Suppressor macrophage treated with lipopolysaccharide for 1 hour (primary cell): ENCODE measurements around the gene FBN2.
A peak's percentile ranks its signal among the peaks of the same experiment; 100 is the strongest.
"Not testable (repeated sequence)": the region's sequence is repeated elsewhere in the genome, so short reads cannot be mapped to it uniquely, and the experiment has no call there.

Source experiments
- DNase-seq, 3 donors: peaks; one replicate each; pipeline ENCODE4 v3.0.0-alpha.2; 2020 to 2022

The FBN2 gene

DNA sequence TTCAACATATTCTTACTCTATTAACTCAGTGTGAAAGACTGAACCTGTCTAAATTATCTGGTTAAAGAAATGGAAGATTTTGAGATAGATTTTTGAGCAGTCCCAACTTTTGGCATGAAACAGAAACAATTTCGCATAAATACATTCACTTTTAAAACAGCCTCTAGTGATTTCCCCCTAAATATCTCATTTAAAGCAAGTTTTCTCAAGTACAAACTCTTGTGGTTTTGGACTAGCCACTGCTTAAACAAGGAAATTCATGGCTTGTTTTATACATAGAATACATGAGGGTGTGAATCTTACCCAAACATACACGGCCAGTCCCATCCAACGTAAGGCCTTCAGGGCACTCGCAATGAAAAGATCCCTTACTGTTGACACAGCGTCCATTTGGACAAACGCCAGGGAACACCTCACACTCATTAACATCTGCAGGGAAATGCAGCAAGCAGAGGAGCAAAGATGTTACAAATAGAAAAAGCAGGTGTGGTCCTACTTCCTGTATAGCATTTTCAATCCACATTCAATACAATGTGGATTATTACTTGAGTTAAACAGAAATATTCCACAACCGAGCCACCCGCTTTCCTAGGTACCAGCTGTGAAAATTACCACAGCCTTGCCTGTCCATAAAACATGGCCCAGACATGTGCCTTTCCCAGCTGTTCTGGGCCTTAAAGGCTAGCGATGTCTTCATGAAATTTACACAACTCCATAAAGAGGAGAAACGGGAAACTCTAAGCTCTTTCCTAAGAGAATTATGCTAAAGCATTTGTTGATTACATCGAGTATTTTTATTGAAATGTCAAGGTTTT, 188.8 kb downstream of the FBN2 start:
- no peak for DNase-seq

DNA sequence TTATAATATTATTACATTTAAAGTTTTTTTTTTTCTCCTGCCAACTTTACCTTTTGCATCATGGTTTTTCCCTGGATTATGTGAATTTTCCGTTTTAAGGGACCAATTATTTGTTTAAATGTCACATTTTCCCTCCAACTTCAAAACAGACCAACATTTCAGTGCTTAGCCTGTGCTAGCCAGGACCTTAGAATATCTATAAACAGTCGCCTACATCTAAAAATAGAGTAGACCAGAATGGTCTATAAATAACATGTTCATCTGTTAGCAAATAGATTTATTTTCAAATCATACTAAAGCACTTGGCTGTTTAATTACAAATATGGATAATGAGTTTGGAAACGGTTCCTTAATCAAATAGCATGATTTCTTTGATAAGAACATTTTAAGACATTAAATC, 192.0 kb downstream of the FBN2 start:
- DNase-seq = no peak

- DNase-seq = no peak
Observed at GRCh38 chr5:128345247-128345646, 192.8 kb downstream of the FBN2 start.

DNA sequence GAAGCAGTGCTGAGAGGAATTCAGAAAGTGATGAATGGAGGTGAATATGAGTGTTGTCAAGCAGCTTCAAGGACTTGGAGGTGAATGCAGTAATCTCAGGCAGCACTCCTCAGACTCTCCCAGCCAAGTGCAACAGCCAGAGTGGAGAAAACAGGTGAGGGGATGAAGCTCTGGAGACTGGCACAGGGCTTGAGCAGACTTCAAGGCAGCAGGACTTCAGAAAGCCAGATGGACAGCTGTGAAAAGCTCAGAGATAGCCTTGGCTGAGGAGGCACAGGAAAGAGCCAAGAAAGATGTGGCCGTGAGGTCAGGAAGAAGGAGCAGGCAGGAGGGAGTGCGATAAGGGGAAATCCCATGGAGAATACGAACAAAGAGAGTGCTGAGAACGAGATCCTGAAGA, 194.9 kb downstream of the FBN2 start:
- no peak for DNase-seq

DNA sequence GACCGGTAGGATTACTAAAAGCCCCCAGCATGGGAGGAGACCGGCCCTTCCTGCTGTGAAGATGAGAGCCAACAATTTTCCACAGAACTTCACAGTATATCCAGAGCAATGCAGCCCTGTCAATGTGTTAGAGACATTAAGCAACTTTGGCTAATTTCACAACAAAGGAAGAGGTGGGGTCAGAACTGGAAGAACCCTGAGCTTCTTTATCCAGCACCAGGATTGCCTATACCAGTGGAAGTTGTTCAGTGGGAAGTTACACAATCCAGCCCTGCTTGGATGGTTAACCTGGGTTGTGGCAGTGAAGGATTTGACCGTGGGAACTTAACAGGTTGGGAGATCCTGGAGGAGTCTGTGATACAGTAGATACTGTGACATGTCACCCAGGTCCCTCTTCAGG, 197.0 kb downstream of the FBN2 start:
- peak; percentile 58 to 82 (median 61) for DNase-seq

- DNase-seq = no peak
Observed at GRCh38 chr5:128340648-128341047, 197.4 kb downstream of the FBN2 start.

- DNase-seq = no peak
Observed at GRCh38 chr5:128339585-128339984, 198.5 kb downstream of the FBN2 start.

- DNase-seq = no peak
Observed at GRCh38 chr5:128338649-128339048, 199.4 kb downstream of the FBN2 start.

- no peak for DNase-seq
Observed at GRCh38 chr5:128335339-128335738, 202.7 kb downstream of the FBN2 start.

DNA sequence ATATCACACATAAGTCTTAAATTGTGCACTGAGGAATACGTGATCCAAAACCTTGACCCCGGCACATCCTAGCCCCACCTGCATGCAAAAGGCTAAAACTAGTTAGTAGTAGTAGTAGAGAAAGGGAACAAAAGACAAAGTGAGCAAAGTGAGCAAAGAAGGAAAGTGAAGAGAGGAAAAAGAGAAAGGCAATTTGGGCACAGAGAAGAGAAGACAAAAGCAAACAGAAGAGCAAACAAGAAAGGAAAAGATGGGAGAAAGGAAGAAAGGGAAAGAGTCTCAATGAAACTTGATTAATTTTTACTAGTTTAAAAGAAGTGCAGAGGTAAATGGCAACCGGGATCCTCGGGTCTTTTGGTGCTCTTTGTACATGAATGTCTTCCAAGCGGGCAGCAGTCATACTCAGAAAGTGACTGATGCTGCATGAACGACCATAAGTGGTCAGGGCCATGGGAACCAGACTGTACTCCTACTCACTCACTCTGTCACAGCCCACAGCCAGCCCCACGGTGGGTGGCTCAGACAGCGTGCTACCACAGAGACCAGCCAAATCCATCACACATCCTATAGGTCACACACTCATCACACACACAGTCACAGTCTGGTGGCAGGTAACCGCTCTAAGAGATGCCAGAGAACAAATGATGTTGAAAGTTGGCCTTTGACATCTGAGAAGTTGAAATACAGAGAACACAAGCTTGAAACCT, 203.9 kb downstream of the FBN2 start:
- no peak for DNase-seq

DNA sequence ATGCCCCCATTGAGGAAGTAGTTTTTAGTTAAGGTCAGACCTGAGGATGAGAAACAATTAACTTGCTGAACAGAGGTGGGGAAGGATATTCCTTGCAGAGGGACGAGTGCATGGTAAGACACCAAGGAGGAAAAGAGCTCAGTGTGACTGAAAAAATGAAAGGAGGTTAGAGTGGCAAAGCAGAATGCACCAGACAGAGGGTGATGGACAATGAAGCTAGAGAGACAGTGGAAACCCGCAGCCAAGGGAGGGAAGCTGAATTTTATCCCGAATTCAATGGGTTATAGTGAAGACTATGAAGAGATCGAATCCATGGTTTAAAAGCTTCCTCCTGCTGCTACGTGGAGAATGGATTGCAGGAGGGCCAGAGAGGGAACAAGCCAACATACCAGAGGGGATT, 206.8 kb downstream of the FBN2 start:
- DNase-seq = no peak

GRCh38 chr5:128329386-128329939, 208.6 kb downstream of the FBN2 start:
- no peak for DNase-seq

- no peak for DNase-seq
Observed at GRCh38 chr5:128328446-128328845, 209.6 kb downstream of the FBN2 start.

DNA sequence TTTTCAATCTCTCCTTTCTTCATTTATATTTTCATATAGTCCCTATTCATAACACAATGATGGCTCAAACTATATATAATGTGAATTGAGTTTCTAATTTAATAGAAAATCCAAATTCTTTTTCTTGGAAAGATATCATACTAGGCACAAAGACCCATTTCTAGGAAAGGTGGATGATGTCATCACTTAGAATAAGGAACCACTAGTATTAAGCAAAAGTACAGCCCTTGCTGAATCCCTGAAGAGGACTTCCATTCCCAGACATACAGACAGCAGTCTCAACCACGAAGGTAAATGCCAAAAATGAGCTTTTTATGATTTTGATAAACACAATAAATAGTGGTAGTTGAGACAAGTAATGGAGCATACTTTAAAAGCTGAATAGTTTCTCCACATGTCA, 210.0 kb downstream of the FBN2 start:
- DNase-seq = no peak

GRCh38 chr5:128321418-128321817, 216.6 kb downstream of the FBN2 start:
- DNase-seq = not testable (repeated sequence)

GRCh38 chr5:128318691-128319090, 219.4 kb downstream of the FBN2 start:
- no peak for DNase-seq

DNA sequence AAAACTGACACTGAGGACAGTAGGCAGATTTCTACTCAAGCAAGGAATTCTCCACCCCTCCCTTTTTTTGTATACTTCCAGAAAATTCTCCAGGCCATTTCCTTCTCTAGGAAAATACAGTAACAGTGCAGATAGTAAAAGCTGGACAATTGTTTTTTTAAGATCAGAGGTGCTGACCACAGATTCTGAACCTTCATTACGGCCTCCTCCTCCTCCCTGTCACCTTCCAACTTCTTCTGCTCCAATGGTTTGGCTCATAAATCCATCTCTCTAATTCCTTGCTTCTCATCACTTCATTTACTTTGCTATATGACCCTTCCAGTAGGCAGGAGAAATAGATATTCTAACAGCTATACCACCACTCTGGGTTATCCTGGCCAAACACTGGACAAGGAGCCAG, 220.6 kb downstream of the FBN2 start:
- no peak for DNase-seq

DNA sequence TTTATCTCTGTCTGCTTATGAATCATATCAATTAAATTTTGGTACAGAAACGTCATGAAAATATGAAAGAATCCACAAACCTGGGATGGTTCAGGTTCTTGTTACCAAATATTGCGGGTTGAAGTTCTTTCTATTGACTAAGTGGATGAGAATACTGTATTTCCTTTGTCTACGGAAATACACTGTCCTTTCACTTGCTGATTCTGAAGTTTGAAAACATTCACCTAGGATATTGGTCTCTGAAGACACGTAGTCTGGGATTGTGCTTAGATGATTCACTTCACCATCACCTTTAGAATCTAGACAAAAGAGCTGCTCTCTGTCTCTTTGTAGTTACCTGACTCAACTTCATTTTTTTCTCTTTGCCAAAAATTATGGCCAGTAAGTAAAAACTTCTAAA, 222.4 kb downstream of the FBN2 start:
- DNase-seq = no peak

GRCh38 chr5:128305341-128305740, 232.7 kb downstream of the FBN2 start:
- no peak for DNase-seq

- DNase-seq = no peak
Observed at GRCh38 chr5:128304791-128305190, 233.3 kb downstream of the FBN2 start.

DNA sequence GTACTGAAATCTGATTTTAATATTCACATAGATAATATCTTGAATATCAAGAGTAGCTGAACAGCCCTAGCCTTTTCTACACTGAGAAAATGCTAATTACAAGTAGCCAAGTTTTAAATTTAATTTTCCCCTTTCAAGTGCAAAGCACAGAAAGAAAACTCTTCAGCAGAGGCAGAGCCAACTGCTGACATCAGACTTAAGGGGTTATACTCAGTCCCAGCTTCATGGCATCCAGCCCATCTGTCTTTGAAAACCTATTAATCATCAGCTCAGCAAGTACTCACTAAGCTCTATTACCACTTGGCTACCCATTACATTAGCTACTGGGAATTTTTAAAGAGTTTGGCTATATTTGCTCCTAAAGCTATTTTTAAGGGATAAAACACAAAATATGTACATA, 234.0 kb downstream of the FBN2 start:
- DNase-seq = no peak

GRCh38 chr5:128303593-128303992, 234.5 kb downstream of the FBN2 start:
- DNase-seq = no peak

GRCh38 chr5:128300181-128300580, 237.9 kb downstream of the FBN2 start:
- DNase-seq = no peak
